B cell (primary cell): ENCODE measurements around the gene CDC42SE2. TPM values are rescaled to one million over a fixed set of nuclear protein-coding genes. Genes with fewer than 3 reads are reported as not detected.

Experiments
- ATAC-seq: fragments of 200-7000 bp; cut with Tn5 transposase; one replicate; pipeline ENCODE4 v1.10.0; 2021; ENCODE audit warnings: low read depth, mild to moderate bottlenecking, moderate number of reproducible peaks, moderate library complexity
- CTCF ChIA-PET: fragments of 350-600 bp; sonication (Branson Sonifier 250); formaldehyde crosslinking; loops from one replicate; lab custom pipeline; 2021; ENCODE audit warnings: antibody characterized with exemption, inconsistent platforms; lab: Charles Lee
- POLR2A ChIA-PET: fragments of 350-600 bp; sonication (Branson Sonifier 250); formaldehyde crosslinking; loops from one replicate; lab custom pipeline; 2021; ENCODE audit warnings: antibody characterized with exemption; lab: Charles Lee
- DNase-seq: peaks from one replicate; pipeline ENCODE4 v3.0.0; 2013
- H2AFZ ChIP-seq: 2 replicates; pipeline ENCODE4 v1.6.1; 2012; ENCODE audit warnings: mild to moderate bottlenecking, low read depth, low read length; ENCODE audit not compliant: insufficient read depth, poor library complexity, severe bottlenecking
- H3K27ac ChIP-seq, 2 donors: 1 replicate in 1 of 2; 2 replicates in 1 of 2; pipeline ENCODE4 v1.5.1; 2012 to 2013; ENCODE audit warnings: low read length in 2 of 2, mild to moderate bottlenecking in 2 of 2, moderate library complexity in 1 of 2
- H3K27me3 ChIP-seq, 4 experiments: fragments of 200-600 bp in 1 of 4; sonication (generic) in 1 of 4; replicated peaks in 1 of 4; 1 replicate in 2 of 4; 2 replicates in 2 of 4; pipeline versions ENCODE4 v1.6.1 to v1.7.0; 2013 to 2016; ENCODE audit warnings: low read length in 3 of 4, mild to moderate bottlenecking in 2 of 4, mixed read lengths in 1 of 4, moderate library complexity in 1 of 4; ENCODE audit not compliant: insufficient read depth in 4 of 4, control insufficient read depth in 3 of 4; ENCODE audit errors: control extremely low read depth in 1 of 4
- H3K36me3 ChIP-seq, 2 experiments: replicated peaks in 1 of 2; 1 replicate in 1 of 2; 2 replicates in 1 of 2; pipeline versions ENCODE4 v1.6.1 to v1.7.1; 2013; ENCODE audit warnings: low read length in 1 of 2; ENCODE audit not compliant: insufficient read depth in 2 of 2, control insufficient read depth in 1 of 2; ENCODE audit errors: control extremely low read depth in 1 of 2, extremely low read depth in 1 of 2
- H3K4me1 ChIP-seq, 2 donors: fragments of 200-600 bp in 1 of 2; sonication (generic) in 1 of 2; 1 replicate in 1 of 2; 2 replicates in 1 of 2; pipeline versions ENCODE4 v1.5.1 to v1.6.1; 2013 to 2017; ENCODE audit warnings: low read length in 2 of 2; ENCODE audit not compliant: control insufficient read depth in 2 of 2, insufficient read depth in 2 of 2
- H3K4me2 ChIP-seq: replicated peaks from 2 replicates; pipeline ENCODE3; 2012; ENCODE audit warnings: mild to moderate bottlenecking, low read depth, low read length; ENCODE audit not compliant: poor library complexity, severe bottlenecking
- H3K4me3 ChIP-seq, 5 experiments: fragments of 200-600 bp in 1 of 5; sonication (generic) in 1 of 5; 1 replicate in 3 of 5; 2 replicates in 2 of 5; pipeline versions ENCODE4 v1.5.1 to v1.7.0; 2011 to 2016; ENCODE audit warnings: low read length in 4 of 5, mild to moderate bottlenecking in 4 of 5, low read depth in 2 of 5, control low read depth in 1 of 5, moderate library complexity in 1 of 5; ENCODE audit not compliant: insufficient read depth in 1 of 5; ENCODE audit errors: control extremely low read depth in 1 of 5, extremely low read depth in 1 of 5
- H3K79me2 ChIP-seq: fragments of 200-600 bp; sonication (generic); one replicate; pipeline ENCODE4 v1.6.0; 2016; ENCODE audit warnings: low read length; ENCODE audit not compliant: control insufficient read depth, insufficient read depth
- H3K9ac ChIP-seq: fragments of 200-600 bp; sonication (generic); 2 replicates; pipeline ENCODE4 v1.6.1; 2017; ENCODE audit warnings: mild to moderate bottlenecking, low read length, moderate library complexity
- H3K9me3 ChIP-seq, 3 donors: one replicate each; pipeline versions ENCODE4 v1.6.1 to v1.7.1; 2013; ENCODE audit warnings: low read length in 2 of 3; ENCODE audit not compliant: control insufficient read depth in 2 of 3, insufficient read depth in 1 of 3; ENCODE audit errors: control extremely low read depth in 1 of 3
- H4K20me1 ChIP-seq: 2 replicates; pipeline ENCODE4 v1.6.0; 2012; ENCODE audit warnings: mild to moderate bottlenecking, low read length; ENCODE audit not compliant: insufficient read depth, control insufficient read depth, poor library complexity, severe bottlenecking
- H3K27ac Mint-ChIP-seq: one replicate; pipeline ENCODE4 v1.8.0; 2021; ENCODE audit warnings: mixed read lengths
- H3K27me3 Mint-ChIP-seq: one replicate; pipeline ENCODE4 v1.8.0; 2021; ENCODE audit warnings: mixed read lengths
- H3K4me1 Mint-ChIP-seq: one replicate; pipeline ENCODE4 v1.8.0; 2021; ENCODE audit warnings: mixed read lengths
- H3K4me3 Mint-ChIP-seq: one replicate; pipeline ENCODE4 v1.8.0; 2021; ENCODE audit warnings: mixed read lengths
- H3K9me3 Mint-ChIP-seq: one replicate; pipeline ENCODE4 v1.8.0; 2022; ENCODE audit warnings: mixed read lengths; ENCODE audit not compliant: insufficient read depth
- EZH2 ChIP-seq: IDR thresholded peaks from 2 replicates; pipeline ENCODE4 v1.6.1; 2012; ENCODE audit warnings: borderline replicate concordance, low read depth, mild to moderate bottlenecking, moderate library complexity, low read length; ENCODE audit not compliant: insufficient read depth, poor library complexity, severe bottlenecking
- WGBS: methylation state at CpG from one replicate; pipeline ENCODE4 v1.1.5; 2013; ENCODE audit warnings: missing lambda C conversion rate; ENCODE audit not compliant: insufficient coverage; 5-methylcytosine and 5-hydroxymethylcytosine counted together
- intact Hi-C: fragments of 100-400 bp; cut with micrococcal nuclease; formaldehyde crosslinking; loops from one replicate; pipeline ENCODE4 v1.10.0; 2022
- polyA plus RNA-seq: library from polyadenylated mRNA; depleted of rRNA; stranded (reverse); fragments of >200 nt; gene quantifications from 2 replicates; pipeline ENCODE4 v1.2.3, GENCODE V29; 2012
- total RNA-seq, 2 donors: library from RNA; stranded (reverse); fragments of 120-200 nt in 1 of 2; gene quantifications; 1 replicate in 1 of 2; 2 replicates in 1 of 2; pipeline versions ENCODE4 v1.2.3 to v1.2.4, GENCODE V29; 2013 to 2022
- TF ChIP-seq, protein P1 (sequence below): fragments of 200-600 bp; IDR thresholded peaks from one replicate; pipeline ENCODE4 v1.8.0; 2022; ENCODE audit warnings: antibody characterized with exemption, mild to moderate bottlenecking

The CDC42SE2 gene
- total and polyA plus RNA-seq, 2 donors (not counting 1 experiment from before 2014, with no cell fraction given): 42.5 to 161 TPM

DNA sequence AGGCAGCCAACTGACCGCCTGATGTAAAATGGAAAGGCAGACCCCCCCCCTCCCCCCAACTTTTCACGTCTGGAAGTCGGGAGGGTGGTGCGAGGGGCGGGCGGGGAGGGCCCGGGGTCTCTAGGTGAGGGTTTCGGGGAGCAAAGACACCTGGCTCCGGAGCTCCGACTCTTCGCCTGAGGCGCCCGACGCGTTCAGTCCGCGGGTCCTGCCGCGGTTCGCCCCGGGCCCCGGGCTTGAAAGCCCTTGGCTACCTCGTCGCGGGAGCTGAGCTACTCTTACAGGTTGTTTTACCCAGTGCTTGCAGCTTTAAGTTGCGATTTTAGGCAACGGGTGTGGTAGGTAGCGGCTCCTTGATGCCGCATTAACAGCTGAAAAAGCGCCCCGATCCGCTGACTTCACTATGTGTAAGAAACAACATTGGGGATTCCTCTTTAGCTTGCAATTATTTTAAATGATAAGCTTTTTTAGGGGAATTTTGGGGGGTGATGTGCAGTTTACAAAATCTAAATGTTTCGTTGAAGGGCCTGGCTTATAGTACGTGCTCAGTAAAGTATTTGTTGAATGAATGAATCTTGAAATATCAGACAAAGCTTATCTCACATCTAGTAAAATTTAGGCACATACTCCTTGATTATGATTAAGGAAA is 722 bp downstream of the CDC42SE2 start:
- Histone ChIP-seq H3K4me1 (peaks cover 38 to 44% of the 10 kb centered on the region in 2 donors), H3K4me3 (peak overlapping the region; percentile 76 to 100 (median 95)), H2AFZ (peak overlapping the region; percentile 56), H3K36me3 (no peaks in the 10 kb centered on the region), H3K9ac (peak overlapping the region; percentile 96), H3K27me3 (no peaks in the 10 kb centered on the region), H3K4me2 (peak overlapping the region; percentile 76), H3K79me2 (peaks cover 90% of the 10 kb centered on the region), H4K20me1 (peaks cover 17% of the 10 kb centered on the region), H3K27ac (peak overlapping the region; percentile 72 to 88), H3K9me3 (no peaks in the 10 kb centered on the region)
- POLR2A ChIA-PET: interaction anchor here (0.6 to 5.3 kb wide), 19 partner anchors 8 to 117 kb away, joined by 3 to 42 read pairs (median 6); partner anchors contain the start of genes HINT1 and LYRM7
- H3K4me1 Mint-ChIP-seq: peaks cover 41% of the 10 kb centered on the region
- DNase-seq (peak; percentile 67), ATAC-seq (no peak)
- H3K27me3 Mint-ChIP-seq: no peaks in the 10 kb centered on the region
- TF ChIP-seq, protein P1, sequence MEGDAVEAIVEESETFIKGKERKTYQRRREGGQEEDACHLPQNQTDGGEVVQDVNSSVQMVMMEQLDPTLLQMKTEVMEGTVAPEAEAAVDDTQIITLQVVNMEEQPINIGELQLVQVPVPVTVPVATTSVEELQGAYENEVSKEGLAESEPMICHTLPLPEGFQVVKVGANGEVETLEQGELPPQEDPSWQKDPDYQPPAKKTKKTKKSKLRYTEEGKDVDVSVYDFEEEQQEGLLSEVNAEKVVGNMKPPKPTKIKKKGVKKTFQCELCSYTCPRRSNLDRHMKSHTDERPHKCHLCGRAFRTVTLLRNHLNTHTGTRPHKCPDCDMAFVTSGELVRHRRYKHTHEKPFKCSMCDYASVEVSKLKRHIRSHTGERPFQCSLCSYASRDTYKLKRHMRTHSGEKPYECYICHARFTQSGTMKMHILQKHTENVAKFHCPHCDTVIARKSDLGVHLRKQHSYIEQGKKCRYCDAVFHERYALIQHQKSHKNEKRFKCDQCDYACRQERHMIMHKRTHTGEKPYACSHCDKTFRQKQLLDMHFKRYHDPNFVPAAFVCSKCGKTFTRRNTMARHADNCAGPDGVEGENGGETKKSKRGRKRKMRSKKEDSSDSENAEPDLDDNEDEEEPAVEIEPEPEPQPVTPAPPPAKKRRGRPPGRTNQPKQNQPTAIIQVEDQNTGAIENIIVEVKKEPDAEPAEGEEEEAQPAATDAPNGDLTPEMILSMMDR: no peak
- TF ChIP-seq EZH2: no peak
- 0% methylated on average over 25 of the region's 34 CpGs for WGBS
- no peaks in the 10 kb centered on the region for H3K9me3 Mint-ChIP-seq
- CTCF ChIA-PET: interaction anchor here (0.6 to 8.6 kb wide), 31 partner anchors 10 to 155 kb away, joined by 3 to 117 read pairs (median 4); partner anchors contain the start of gene HINT1
- intact Hi-C loops: loop anchor here (1.0 to 5.0 kb wide), 6 partner anchors 8 to 115 kb away; no protein-coding TSS in a partner anchor
- H3K4me3 Mint-ChIP-seq: peak overlapping the region; percentile 87
- H3K27ac Mint-ChIP-seq: peak overlapping the region; percentile 93
